ENCODE results near the gene MASP2.
A peak's percentile ranks its signal among the peaks of the same experiment; 100 is the strongest.
"Not testable (repeated sequence)": the region's sequence is repeated elsewhere in the genome, so short reads cannot be mapped to it uniquely, and the experiment has no call there.

Gene MASP2

DNA sequence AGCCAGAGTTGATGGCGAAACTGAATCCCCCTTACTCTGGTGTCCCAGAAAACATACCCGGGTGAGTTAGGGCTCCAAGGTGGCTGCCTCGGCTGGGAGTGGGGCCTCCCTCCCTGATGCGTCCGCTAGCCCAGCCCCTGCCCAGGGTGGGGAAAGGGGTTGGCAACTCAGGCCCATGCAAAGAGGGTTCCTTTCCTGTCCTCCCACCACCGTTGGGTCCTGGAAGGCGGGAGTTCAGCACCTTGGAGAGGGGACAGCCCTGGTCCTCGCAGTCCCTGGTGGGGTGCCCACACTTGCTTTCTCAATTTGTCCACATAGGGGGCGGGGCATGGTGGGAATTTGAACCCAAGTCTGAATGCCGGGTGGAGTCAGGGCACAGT lies 6.7 kb upstream of the MASP2 start:
- ATAC-seq, result peak; percentile 42
- TF ChIP-seq TCF4 (CRISPR knock-in tag; IDR thresholded peaks at IDR 0.05; ENCODE audit: borderline replicate concordance), result no peak
- no peak for TF ChIP-seq ESRRG (CRISPR knock-in tag; IDR thresholded peaks at IDR 0.05)
- TF ChIP-seq PPARA (CRISPR knock-in tag; IDR thresholded peaks at IDR 0.05; ENCODE audit: borderline replicate concordance), result no peak
- TF ChIP-seq POU6F1 (CRISPR knock-in tag; IDR thresholded peaks at IDR 0.05; ENCODE audit: borderline replicate concordance, low read depth), result no peak
- TF ChIP-seq GLIS3 (CRISPR knock-in tag; IDR thresholded peaks at IDR 0.05), result no peak
- TF ChIP-seq RARB (CRISPR knock-in tag; IDR thresholded peaks at IDR 0.05), result no peak
- no peak for TF ChIP-seq ZFP3 (CRISPR knock-in tag; IDR thresholded peaks at IDR 0.05)

GRCh38 chr1:11052839-11053757 lies 6.1 kb upstream of the MASP2 start:
- peak; percentile 52 for ATAC-seq
- TF ChIP-seq TCF4 (CRISPR knock-in tag; IDR thresholded peaks at IDR 0.05; ENCODE audit: borderline replicate concordance) (peak; percentile 82; the same call in 1 of the 2 replicates), ZC3H10 (CRISPR knock-in tag; IDR thresholded peaks at IDR 0.05) (no peak)

DNA sequence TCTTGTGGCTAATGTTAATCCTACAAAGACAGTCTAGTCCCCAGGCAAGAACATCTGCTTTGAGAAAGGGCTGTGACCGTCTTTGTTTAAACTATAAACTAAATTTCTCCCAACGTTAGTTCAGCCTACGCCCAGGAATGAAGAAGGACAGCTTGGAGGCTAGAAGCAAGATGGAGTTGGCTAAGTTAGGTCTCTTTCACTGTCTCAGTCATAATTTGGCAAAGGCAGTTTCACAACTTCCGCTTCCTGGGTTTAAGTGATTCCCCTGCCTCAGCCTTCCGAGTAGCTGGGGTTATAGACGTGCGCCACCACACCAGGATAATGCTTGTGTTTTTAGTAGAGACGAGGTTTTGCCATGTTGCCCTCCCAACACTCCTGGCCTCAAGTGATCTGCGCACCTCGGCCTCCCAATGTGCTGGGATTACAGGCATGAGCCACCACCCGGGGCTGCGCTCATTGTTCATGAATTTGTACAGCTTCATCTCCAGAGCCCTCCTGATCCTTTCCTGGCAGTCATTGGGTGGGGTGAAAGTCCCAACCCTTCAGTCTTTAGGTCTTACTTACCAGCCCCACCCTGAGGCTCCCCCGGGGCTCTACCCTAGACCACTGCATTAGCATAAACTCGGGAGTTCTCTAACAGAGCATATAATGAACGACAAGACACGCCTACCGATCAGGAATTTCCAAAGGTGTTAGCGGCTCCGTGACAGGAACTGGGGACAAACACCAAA lies 4.9 kb upstream of the MASP2 start:
- TF ChIP-seq POU6F1 (CRISPR knock-in tag; IDR thresholded peaks at IDR 0.05; ENCODE audit: borderline replicate concordance, low read depth), result no peak
- TF ChIP-seq, protein P1, sequence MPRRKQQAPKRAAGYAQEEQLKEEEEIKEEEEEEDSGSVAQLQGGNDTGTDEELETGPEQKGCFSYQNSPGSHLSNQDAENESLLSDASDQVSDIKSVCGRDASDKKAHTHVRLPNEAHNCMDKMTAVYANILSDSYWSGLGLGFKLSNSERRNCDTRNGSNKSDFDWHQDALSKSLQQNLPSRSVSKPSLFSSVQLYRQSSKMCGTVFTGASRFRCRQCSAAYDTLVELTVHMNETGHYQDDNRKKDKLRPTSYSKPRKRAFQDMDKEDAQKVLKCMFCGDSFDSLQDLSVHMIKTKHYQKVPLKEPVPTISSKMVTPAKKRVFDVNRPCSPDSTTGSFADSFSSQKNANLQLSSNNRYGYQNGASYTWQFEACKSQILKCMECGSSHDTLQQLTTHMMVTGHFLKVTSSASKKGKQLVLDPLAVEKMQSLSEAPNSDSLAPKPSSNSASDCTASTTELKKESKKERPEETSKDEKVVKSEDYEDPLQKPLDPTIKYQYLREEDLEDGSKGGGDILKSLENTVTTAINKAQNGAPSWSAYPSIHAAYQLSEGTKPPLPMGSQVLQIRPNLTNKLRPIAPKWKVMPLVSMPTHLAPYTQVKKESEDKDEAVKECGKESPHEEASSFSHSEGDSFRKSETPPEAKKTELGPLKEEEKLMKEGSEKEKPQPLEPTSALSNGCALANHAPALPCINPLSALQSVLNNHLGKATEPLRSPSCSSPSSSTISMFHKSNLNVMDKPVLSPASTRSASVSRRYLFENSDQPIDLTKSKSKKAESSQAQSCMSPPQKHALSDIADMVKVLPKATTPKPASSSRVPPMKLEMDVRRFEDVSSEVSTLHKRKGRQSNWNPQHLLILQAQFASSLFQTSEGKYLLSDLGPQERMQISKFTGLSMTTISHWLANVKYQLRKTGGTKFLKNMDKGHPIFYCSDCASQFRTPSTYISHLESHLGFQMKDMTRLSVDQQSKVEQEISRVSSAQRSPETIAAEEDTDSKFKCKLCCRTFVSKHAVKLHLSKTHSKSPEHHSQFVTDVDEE (CRISPR knock-in tag; IDR thresholded peaks at IDR 0.05), result no peak
- no peak for TF ChIP-seq TOX (CRISPR knock-in tag; IDR thresholded peaks at IDR 0.05; ENCODE audit: borderline replicate concordance)
- TF ChIP-seq SNAI2 (CRISPR knock-in tag; IDR thresholded peaks at IDR 0.05), result no peak
- TF ChIP-seq TCF4 (CRISPR knock-in tag; IDR thresholded peaks at IDR 0.05; ENCODE audit: borderline replicate concordance), result no peak
- no peak for TF ChIP-seq ISL1 (CRISPR knock-in tag; IDR thresholded peaks at IDR 0.05)
- TF ChIP-seq, protein P2, sequence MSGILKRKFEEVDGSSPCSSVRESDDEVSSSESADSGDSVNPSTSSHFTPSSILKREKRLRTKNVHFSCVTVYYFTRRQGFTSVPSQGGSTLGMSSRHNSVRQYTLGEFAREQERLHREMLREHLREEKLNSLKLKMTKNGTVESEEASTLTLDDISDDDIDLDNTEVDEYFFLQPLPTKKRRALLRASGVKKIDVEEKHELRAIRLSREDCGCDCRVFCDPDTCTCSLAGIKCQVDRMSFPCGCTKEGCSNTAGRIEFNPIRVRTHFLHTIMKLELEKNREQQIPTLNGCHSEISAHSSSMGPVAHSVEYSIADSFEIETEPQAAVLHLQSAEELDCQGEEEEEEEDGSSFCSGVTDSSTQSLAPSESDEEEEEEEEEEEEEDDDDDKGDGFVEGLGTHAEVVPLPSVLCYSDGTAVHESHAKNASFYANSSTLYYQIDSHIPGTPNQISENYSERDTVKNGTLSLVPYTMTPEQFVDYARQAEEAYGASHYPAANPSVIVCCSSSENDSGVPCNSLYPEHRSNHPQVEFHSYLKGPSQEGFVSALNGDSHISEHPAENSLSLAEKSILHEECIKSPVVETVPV (CRISPR knock-in tag; IDR thresholded peaks at IDR 0.05), result no peak
- TF ChIP-seq ESRRG (CRISPR knock-in tag; IDR thresholded peaks at IDR 0.05), result no peak
- no peak for TF ChIP-seq PPARA (CRISPR knock-in tag; IDR thresholded peaks at IDR 0.05; ENCODE audit: borderline replicate concordance)
- TF ChIP-seq ZFP3 (CRISPR knock-in tag; IDR thresholded peaks at IDR 0.05), result no peak
- TF ChIP-seq, protein P3, sequence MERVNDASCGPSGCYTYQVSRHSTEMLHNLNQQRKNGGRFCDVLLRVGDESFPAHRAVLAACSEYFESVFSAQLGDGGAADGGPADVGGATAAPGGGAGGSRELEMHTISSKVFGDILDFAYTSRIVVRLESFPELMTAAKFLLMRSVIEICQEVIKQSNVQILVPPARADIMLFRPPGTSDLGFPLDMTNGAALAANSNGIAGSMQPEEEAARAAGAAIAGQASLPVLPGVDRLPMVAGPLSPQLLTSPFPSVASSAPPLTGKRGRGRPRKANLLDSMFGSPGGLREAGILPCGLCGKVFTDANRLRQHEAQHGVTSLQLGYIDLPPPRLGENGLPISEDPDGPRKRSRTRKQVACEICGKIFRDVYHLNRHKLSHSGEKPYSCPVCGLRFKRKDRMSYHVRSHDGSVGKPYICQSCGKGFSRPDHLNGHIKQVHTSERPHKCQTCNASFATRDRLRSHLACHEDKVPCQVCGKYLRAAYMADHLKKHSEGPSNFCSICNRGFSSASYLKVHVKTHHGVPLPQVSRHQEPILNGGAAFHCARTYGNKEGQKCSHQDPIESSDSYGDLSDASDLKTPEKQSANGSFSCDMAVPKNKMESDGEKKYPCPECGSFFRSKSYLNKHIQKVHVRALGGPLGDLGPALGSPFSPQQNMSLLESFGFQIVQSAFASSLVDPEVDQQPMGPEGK (CRISPR knock-in tag; IDR thresholded peaks at IDR 0.05; ENCODE audit: borderline replicate concordance), result no peak
- peak; percentile 20 for ATAC-seq

GRCh38 chr1:11051121-11051520 lies 4.1 kb upstream of the MASP2 start:
- not testable (repeated sequence) for ATAC-seq

Measured in SK-N-SH treated with all-trans-retinoic acid at 6 μM for 48 hours (cell line).